Measurements from ENCODE around the gene ERFE.

Gene ERFE

GRCh38 chr2:238139196-238140039, 19.4 kb upstream of the ERFE start:
- DNase-seq = no peak

- DNase-seq = no peak
These were observed 18.7 kb upstream of the ERFE start for GRCh38 chr2:238140040-238140439.

GRCh38 chr2:238140721-238141540, 17.8 kb upstream of the ERFE start:
- no peak for DNase-seq

- DNase-seq = peak in 1 of 3 experiments; percentile 32
These were observed 17.0 kb upstream of the ERFE start for GRCh38 chr2:238141541-238142318.

- DNase-seq = no peak
These were observed 16.2 kb upstream of the ERFE start for GRCh38 chr2:238142382-238143205.

GRCh38 chr2:238143239-238143951, 15.4 kb upstream of the ERFE start:
- no peak for DNase-seq

- DNase-seq = no peak
These were observed 14.5 kb upstream of the ERFE start for GRCh38 chr2:238144262-238144661.

GRCh38 chr2:238145046-238145445, 13.7 kb upstream of the ERFE start:
- DNase-seq = no peak

- DNase-seq = no peak
These were observed 12.9 kb upstream of the ERFE start for GRCh38 chr2:238145851-238146250.

- DNase-seq = no peak
These were observed 11.8 kb upstream of the ERFE start for GRCh38 chr2:238146884-238147544.

GRCh38 chr2:238148981-238149380, 9.8 kb upstream of the ERFE start:
- DNase-seq = no peak

- DNase-seq = no peak
These were observed 8.8 kb upstream of the ERFE start for GRCh38 chr2:238149841-238150572.

GRCh38 chr2:238150686-238151085, 8.1 kb upstream of the ERFE start:
- no peak for DNase-seq

GRCh38 chr2:238151205-238151604, 7.6 kb upstream of the ERFE start:
- no peak for DNase-seq

GRCh38 chr2:238151628-238152235, 7.0 kb upstream of the ERFE start:
- DNase-seq = no peak

- DNase-seq = no peak
These were observed 5.7 kb upstream of the ERFE start for GRCh38 chr2:238152771-238153688.

- DNase-seq = no peak
These were observed 4.2 kb upstream of the ERFE start for GRCh38 chr2:238154570-238154969.

GRCh38 chr2:238155051-238155760, 3.6 kb upstream of the ERFE start:
- DNase-seq = no peak

Data from NCI-H1417 (cell line).